SK-N-SH treated with all-trans-retinoic acid at 6 μM for 48 hours (cell line): ENCODE measurements around the gene PPP2R5A.

Source experiments
- ATAC-seq: fragments of 200-7000 bp; cut with Tn5 transposase; 3 replicates; pipeline ENCODE4 v1.9.1; 2020; ENCODE audit warnings: mild to moderate bottlenecking, moderate library complexity
- BACH2 ChIP-seq: fragments of 250-450 bp; sonication (Bioruptor Pico); IDR thresholded peaks from 2 replicates; pipeline ENCODE4 v1.9.0; 2021; ENCODE audit warnings: mild to moderate bottlenecking, borderline replicate concordance
- CSDC2 ChIP-seq: fragments of 250-450 bp; sonication (Bioruptor Pico); IDR thresholded peaks from 2 replicates; pipeline ENCODE4 v1.5.0; 2020; ENCODE audit warnings: mild to moderate bottlenecking, moderate library complexity
- ESRRG ChIP-seq: fragments of 250-450 bp; sonication (Bioruptor Pico); IDR thresholded peaks from 2 replicates; pipeline ENCODE4 v1.6.1; 2021; ENCODE audit warnings: mild to moderate bottlenecking
- GLIS3 ChIP-seq: fragments of 250-450 bp; sonication (Bioruptor Pico); IDR thresholded peaks from 2 replicates; pipeline ENCODE4 v1.5.0; 2020; ENCODE audit warnings: mild to moderate bottlenecking, moderate library complexity
- ISL1 ChIP-seq: fragments of 250-450 bp; sonication (Bioruptor Pico); IDR thresholded peaks from 2 replicates; pipeline ENCODE4 v2.1.2; 2022; ENCODE audit warnings: mild to moderate bottlenecking, moderate library complexity
- PPARA ChIP-seq: fragments of 250-450 bp; sonication (Bioruptor Pico); IDR thresholded peaks from 2 replicates; pipeline ENCODE4 v1.5.0; 2020; ENCODE audit warnings: mild to moderate bottlenecking, borderline replicate concordance
- RARB ChIP-seq: fragments of 250-450 bp; sonication (Bioruptor Pico); IDR thresholded peaks from 2 replicates; pipeline ENCODE4 v1.8.0; 2021; ENCODE audit warnings: mild to moderate bottlenecking, moderate library complexity
- SNAI2 ChIP-seq: fragments of 250-450 bp; sonication (Bioruptor Pico); IDR thresholded peaks from 2 replicates; pipeline ENCODE4 v1.5.0; 2020; ENCODE audit warnings: mild to moderate bottlenecking, moderate library complexity
- TCF4 ChIP-seq: fragments of 250-450 bp; sonication (Bioruptor Pico); IDR thresholded peaks from 2 replicates; pipeline ENCODE4 v1.8.0; 2021; ENCODE audit warnings: mild to moderate bottlenecking, moderate library complexity, borderline replicate concordance
- TOX ChIP-seq: fragments of 250-450 bp; sonication (Bioruptor Pico); IDR thresholded peaks from 2 replicates; pipeline ENCODE4 v1.8.0; 2021; ENCODE audit warnings: mild to moderate bottlenecking, moderate library complexity, borderline replicate concordance
- ZC3H10 ChIP-seq: fragments of 250-450 bp; sonication (Bioruptor Pico); IDR thresholded peaks from 2 replicates; pipeline ENCODE4 v1.5.1; 2021; ENCODE audit warnings: mild to moderate bottlenecking, moderate library complexity
- ZFP3 ChIP-seq: fragments of 250-450 bp; sonication (Bioruptor Pico); IDR thresholded peaks from 2 replicates; pipeline ENCODE4 v1.5.0; 2020; ENCODE audit warnings: mild to moderate bottlenecking, moderate library complexity
- ZFP30 ChIP-seq: fragments of 450-650 bp; formaldehyde crosslinking; IDR thresholded peaks from 2 replicates; pipeline ENCODE4 v1.5.0; 2022; ENCODE audit warnings: mild to moderate bottlenecking, moderate library complexity
- ZNF565 ChIP-seq: fragments of 450-650 bp; formaldehyde crosslinking; conservative IDR thresholded peaks from 2 replicates; pipeline ENCODE4 v1.5.0; 2020; ENCODE audit warnings: low read depth, mild to moderate bottlenecking, moderate library complexity
- ZNF70 ChIP-seq: fragments of 450-650 bp; formaldehyde crosslinking; IDR thresholded peaks from 2 replicates; pipeline ENCODE4 v1.5.0; 2020; ENCODE audit warnings: mild to moderate bottlenecking, moderate library complexity
- ZNF8 ChIP-seq: fragments of 450-650 bp; formaldehyde crosslinking; IDR thresholded peaks from 2 replicates; pipeline ENCODE4 v1.5.0; 2020; ENCODE audit warnings: mild to moderate bottlenecking, moderate library complexity
- TF ChIP-seq, protein P1 (sequence below): fragments of 250-450 bp; sonication (Bioruptor Pico); IDR thresholded peaks from 2 replicates; pipeline ENCODE4 v1.5.1; 2021; ENCODE audit warnings: mild to moderate bottlenecking, moderate library complexity
- TF ChIP-seq, protein P2 (sequence below): fragments of 250-450 bp; sonication (Bioruptor Pico); IDR thresholded peaks from 2 replicates; pipeline ENCODE4 v1.5.0; 2020; ENCODE audit warnings: mild to moderate bottlenecking, moderate library complexity
- TF ChIP-seq, protein P3 (sequence below): fragments of 250-450 bp; sonication (Bioruptor Pico); IDR thresholded peaks from 2 replicates; pipeline ENCODE4 v1.8.0; 2021; ENCODE audit warnings: low read depth, mild to moderate bottlenecking, moderate library complexity, borderline replicate concordance
- TF ChIP-seq, protein P4 (sequence below): fragments of 250-450 bp; sonication (Bioruptor Pico); IDR thresholded peaks from 2 replicates; pipeline ENCODE4 v1.5.1; 2020; ENCODE audit warnings: low read depth, mild to moderate bottlenecking, moderate library complexity
- TF ChIP-seq, protein P5 (sequence below): fragments of 250-450 bp; sonication (Bioruptor Pico); IDR thresholded peaks from 2 replicates; pipeline ENCODE4 v1.8.0; 2020; ENCODE audit warnings: mild to moderate bottlenecking, moderate library complexity, borderline replicate concordance

PPP2R5A gene

DNA sequence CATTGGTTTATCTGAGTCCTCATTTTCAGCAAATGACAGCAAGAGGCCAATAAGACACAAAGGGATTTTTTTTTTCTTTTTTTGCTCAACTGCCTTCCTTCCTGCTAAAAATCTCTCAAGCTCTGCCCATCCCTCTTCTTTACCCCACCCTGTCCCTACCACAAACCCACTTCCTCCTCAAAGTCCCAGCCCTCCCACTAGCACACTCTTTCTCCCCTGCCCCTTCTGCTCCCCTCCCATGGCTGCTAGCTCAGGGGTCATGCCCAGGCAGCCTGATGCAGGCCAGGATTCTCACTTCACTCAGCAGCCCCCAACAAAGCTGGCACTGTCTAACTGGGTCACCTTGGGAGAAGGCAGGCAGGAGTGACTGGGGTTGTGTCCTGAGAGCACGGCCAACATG lies 28.8 kb upstream of the PPP2R5A start (continued):
- TF ChIP-seq, protein P1, sequence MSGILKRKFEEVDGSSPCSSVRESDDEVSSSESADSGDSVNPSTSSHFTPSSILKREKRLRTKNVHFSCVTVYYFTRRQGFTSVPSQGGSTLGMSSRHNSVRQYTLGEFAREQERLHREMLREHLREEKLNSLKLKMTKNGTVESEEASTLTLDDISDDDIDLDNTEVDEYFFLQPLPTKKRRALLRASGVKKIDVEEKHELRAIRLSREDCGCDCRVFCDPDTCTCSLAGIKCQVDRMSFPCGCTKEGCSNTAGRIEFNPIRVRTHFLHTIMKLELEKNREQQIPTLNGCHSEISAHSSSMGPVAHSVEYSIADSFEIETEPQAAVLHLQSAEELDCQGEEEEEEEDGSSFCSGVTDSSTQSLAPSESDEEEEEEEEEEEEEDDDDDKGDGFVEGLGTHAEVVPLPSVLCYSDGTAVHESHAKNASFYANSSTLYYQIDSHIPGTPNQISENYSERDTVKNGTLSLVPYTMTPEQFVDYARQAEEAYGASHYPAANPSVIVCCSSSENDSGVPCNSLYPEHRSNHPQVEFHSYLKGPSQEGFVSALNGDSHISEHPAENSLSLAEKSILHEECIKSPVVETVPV (CRISPR knock-in tag): no peak
- no peak for TF ChIP-seq ZNF8 (CRISPR knock-in tag)
- no peak for TF ChIP-seq BACH2 (CRISPR knock-in tag)
- no peak for TF ChIP-seq ISL1
- TF ChIP-seq ZNF565 (CRISPR knock-in tag): no peak
- TF ChIP-seq CSDC2 (CRISPR knock-in tag): no peak

DNA sequence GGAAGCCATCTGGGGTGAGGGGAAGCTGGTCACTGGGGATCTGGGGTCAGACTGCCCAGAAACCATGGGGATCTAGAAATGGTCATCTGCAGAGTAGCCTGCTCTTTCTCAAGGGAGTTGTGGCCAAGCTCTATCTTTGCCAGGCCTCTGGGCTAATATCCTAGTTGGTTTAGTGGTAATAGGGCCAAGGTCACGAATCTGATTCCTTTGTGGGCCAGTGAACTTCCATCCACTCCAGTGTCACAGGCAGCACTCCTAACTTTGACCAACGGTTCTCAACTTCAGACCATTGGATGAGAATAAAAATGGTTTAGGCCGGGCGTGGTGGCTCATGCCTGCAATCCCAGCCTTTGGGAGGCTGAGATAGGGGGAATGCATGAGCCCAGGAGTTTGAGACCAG lies 28.1 kb upstream of the PPP2R5A start:
- TF ChIP-seq ZNF565 (CRISPR knock-in tag): no peak
- no peak for TF ChIP-seq TOX
- TF ChIP-seq, protein P2, sequence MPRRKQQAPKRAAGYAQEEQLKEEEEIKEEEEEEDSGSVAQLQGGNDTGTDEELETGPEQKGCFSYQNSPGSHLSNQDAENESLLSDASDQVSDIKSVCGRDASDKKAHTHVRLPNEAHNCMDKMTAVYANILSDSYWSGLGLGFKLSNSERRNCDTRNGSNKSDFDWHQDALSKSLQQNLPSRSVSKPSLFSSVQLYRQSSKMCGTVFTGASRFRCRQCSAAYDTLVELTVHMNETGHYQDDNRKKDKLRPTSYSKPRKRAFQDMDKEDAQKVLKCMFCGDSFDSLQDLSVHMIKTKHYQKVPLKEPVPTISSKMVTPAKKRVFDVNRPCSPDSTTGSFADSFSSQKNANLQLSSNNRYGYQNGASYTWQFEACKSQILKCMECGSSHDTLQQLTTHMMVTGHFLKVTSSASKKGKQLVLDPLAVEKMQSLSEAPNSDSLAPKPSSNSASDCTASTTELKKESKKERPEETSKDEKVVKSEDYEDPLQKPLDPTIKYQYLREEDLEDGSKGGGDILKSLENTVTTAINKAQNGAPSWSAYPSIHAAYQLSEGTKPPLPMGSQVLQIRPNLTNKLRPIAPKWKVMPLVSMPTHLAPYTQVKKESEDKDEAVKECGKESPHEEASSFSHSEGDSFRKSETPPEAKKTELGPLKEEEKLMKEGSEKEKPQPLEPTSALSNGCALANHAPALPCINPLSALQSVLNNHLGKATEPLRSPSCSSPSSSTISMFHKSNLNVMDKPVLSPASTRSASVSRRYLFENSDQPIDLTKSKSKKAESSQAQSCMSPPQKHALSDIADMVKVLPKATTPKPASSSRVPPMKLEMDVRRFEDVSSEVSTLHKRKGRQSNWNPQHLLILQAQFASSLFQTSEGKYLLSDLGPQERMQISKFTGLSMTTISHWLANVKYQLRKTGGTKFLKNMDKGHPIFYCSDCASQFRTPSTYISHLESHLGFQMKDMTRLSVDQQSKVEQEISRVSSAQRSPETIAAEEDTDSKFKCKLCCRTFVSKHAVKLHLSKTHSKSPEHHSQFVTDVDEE: no peak
- TF ChIP-seq ESRRG (CRISPR knock-in tag): no peak
- TF ChIP-seq GLIS3 (CRISPR knock-in tag): no peak
- TF ChIP-seq BACH2 (CRISPR knock-in tag): no peak
- no peak for TF ChIP-seq TCF4
- TF ChIP-seq, protein P3, sequence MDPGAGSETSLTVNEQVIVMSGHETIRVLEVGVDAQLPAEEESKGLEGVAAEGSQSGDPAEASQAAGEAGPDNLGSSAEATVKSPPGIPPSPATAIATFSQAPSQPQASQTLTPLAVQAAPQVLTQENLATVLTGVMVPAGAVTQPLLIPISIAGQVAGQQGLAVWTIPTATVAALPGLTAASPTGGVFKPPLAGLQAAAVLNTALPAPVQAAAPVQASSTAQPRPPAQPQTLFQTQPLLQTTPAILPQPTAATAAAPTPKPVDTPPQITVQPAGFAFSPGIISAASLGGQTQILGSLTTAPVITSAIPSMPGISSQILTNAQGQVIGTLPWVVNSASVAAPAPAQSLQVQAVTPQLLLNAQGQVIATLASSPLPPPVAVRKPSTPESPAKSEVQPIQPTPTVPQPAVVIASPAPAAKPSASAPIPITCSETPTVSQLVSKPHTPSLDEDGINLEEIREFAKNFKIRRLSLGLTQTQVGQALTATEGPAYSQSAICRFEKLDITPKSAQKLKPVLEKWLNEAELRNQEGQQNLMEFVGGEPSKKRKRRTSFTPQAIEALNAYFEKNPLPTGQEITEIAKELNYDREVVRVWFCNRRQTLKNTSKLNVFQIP (CRISPR knock-in tag): no peak
- TF ChIP-seq ZFP30 (CRISPR knock-in tag): no peak
- TF ChIP-seq, protein P1 (CRISPR knock-in tag): no peak
- TF ChIP-seq ZNF70 (CRISPR knock-in tag): no peak
- TF ChIP-seq ZC3H10 (CRISPR knock-in tag): no peak
- TF ChIP-seq CSDC2 (CRISPR knock-in tag): no peak
- TF ChIP-seq, protein P4, sequence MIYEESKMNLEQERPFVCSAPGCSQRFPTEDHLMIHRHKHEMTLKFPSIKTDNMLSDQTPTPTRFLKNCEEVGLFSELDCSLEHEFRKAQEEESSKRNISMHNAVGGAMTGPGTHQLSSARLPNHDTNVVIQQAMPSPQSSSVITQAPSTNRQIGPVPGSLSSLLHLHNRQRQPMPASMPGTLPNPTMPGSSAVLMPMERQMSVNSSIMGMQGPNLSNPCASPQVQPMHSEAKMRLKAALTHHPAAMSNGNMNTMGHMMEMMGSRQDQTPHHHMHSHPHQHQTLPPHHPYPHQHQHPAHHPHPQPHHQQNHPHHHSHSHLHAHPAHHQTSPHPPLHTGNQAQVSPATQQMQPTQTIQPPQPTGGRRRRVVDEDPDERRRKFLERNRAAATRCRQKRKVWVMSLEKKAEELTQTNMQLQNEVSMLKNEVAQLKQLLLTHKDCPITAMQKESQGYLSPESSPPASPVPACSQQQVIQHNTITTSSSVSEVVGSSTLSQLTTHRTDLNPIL (CRISPR knock-in tag): no peak
- TF ChIP-seq, protein P5, sequence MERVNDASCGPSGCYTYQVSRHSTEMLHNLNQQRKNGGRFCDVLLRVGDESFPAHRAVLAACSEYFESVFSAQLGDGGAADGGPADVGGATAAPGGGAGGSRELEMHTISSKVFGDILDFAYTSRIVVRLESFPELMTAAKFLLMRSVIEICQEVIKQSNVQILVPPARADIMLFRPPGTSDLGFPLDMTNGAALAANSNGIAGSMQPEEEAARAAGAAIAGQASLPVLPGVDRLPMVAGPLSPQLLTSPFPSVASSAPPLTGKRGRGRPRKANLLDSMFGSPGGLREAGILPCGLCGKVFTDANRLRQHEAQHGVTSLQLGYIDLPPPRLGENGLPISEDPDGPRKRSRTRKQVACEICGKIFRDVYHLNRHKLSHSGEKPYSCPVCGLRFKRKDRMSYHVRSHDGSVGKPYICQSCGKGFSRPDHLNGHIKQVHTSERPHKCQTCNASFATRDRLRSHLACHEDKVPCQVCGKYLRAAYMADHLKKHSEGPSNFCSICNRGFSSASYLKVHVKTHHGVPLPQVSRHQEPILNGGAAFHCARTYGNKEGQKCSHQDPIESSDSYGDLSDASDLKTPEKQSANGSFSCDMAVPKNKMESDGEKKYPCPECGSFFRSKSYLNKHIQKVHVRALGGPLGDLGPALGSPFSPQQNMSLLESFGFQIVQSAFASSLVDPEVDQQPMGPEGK: no peak

DNA sequence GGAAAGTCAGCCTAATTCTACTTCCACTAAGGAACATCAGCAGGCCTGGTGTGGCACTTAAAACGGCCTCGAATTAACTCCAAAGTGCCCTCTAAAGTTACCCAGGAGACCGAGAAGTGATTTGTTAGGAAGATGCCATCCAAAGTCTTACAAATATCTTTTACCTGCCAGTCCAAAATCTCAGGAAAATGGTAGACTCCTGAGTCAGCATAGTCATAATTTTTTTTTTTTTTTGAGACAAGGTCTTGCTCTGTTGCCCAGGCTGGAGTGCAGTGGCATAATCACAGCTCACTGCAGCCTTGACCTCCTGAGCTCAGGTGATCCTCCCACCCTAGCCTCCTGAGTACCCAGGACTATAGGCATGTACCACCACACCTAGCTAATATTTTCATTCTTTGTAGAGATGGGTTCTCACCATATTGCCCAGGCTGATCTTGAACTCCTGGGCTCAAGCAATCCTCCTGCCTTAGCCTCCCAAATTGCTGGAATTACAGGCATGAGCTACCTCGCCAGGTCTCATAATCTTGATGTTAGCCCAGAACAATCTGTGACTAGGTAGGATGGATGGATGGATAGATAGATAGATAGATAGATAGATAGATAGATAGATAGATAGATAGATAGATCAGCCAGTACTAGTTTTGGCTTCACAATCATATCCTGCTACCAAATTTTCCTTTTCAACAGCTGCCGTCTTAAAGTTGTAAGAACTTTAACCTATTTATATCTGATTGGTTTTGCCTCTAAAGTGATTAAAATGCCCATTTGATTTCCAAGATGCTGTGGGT lies 25.3 kb upstream of the PPP2R5A start:
- ATAC-seq: no peak
- TF ChIP-seq, protein P2: no peak
- TF ChIP-seq ZNF8 (CRISPR knock-in tag) (no peak), TCF4 (no peak), GLIS3 (CRISPR knock-in tag) (no peak), ISL1 (no peak), BACH2 (CRISPR knock-in tag) (no peak), RARB (CRISPR knock-in tag) (no peak), ZFP3 (CRISPR knock-in tag) (no peak), SNAI2 (CRISPR knock-in tag) (no peak), ZNF70 (CRISPR knock-in tag) (no peak), ZFP30 (CRISPR knock-in tag) (no peak), PPARA (CRISPR knock-in tag) (no peak)
- TF ChIP-seq, protein P4 (CRISPR knock-in tag): no peak

More for the DNA sequence above, 28.1 kb upstream of the PPP2R5A start:
- no peak for ATAC-seq
